ENCODE measurements around the gene F8. TPM values are rescaled to one million over a fixed set of nuclear protein-coding genes. Genes with fewer than 3 reads are reported as not detected.

F8 gene
- total RNA-seq, 2 donors from 2014 or later: 5.5 to 6.0 TPM

- Mint-ChIP-seq H3K4me1 (peaks cover 7% of the 10 kb centered on the region), H3K27ac (no peak overlapping the region), H3K4me3 (no peak overlapping the region), H3K27me3 (ENCODE audit: insufficient read depth) (no peaks in the 10 kb centered on the region), H3K36me3 (ENCODE audit: low read depth) (peaks cover 4% of the 10 kb centered on the region), H3K9me3 (peaks cover 53% of the 10 kb centered on the region)
- no peak overlapping the region for H3K9ac ChIP-seq (ENCODE audit: extremely low read depth, low read length, poor library complexity, severe bottlenecking)
- no peak overlapping the region for H3K4me3 ChIP-seq (ENCODE audit: low read length)
- H3K27me3 ChIP-seq (ENCODE audit: control insufficient read depth, insufficient read depth, low read length, poor library complexity, severe bottlenecking): no peaks in the 10 kb centered on the region
- no peak for TF ChIP-seq CTCF (conservative IDR thresholded peaks at IDR 0.05)
- H3K9me3 ChIP-seq (ENCODE audit: control insufficient read depth, low read length): no peaks in the 10 kb centered on the region
- WGBS, 2 experiments (ENCODE audit: insufficient coverage in 1 of 2, insufficient read length in 1 of 2): 80 to 97% methylated on average over 2 to 6 of the region's 7 CpGs
- H3K36me3 ChIP-seq (ENCODE audit: control insufficient read depth, insufficient read depth, low read length): no peaks in the 10 kb centered on the region
- no peaks in the 10 kb centered on the region for H3K4me1 ChIP-seq (ENCODE audit: control insufficient read depth, insufficient read depth, low read length)
- DNase-seq: no peak
- H3K27ac ChIP-seq (ENCODE audit: low read depth, low read length): no peak overlapping the region
Observed at GRCh38 chrX:154793084-154793795, 229.3 kb downstream of the F8 start.

- Histone ChIP-seq H3K27me3 (ENCODE audit: control insufficient read depth, insufficient read depth, low read length, poor library complexity, severe bottlenecking) (no peaks in the 10 kb centered on the region), H3K4me1 (ENCODE audit: control insufficient read depth, insufficient read depth, low read length) (no peaks in the 10 kb centered on the region), H3K27ac (ENCODE audit: low read depth, low read length) (no peak overlapping the region), H3K9ac (ENCODE audit: extremely low read depth, low read length, poor library complexity, severe bottlenecking) (no peak overlapping the region), H3K36me3 (ENCODE audit: control insufficient read depth, insufficient read depth, low read length) (no peaks in the 10 kb centered on the region), H3K4me3 (ENCODE audit: low read length) (no peak overlapping the region), H3K9me3 (ENCODE audit: control insufficient read depth, low read length) (no peaks in the 10 kb centered on the region)
- WGBS, 2 experiments (ENCODE audit: insufficient coverage in 1 of 2, insufficient read length in 1 of 2): 93 to 97% methylated on average over 4 to 8 of the region's 8 CpGs
- TF ChIP-seq CTCF (conservative IDR thresholded peaks at IDR 0.05): no peak
- Mint-ChIP-seq H3K4me1 (peaks cover 3% of the 10 kb centered on the region), H3K9me3 (peaks cover 58% of the 10 kb centered on the region), H3K27ac (no peak overlapping the region), H3K4me3 (no peak overlapping the region), H3K27me3 (ENCODE audit: insufficient read depth) (no peaks in the 10 kb centered on the region), H3K36me3 (ENCODE audit: low read depth) (peaks cover 4% of the 10 kb centered on the region)
- DNase-seq: no peak
Observed at GRCh38 chrX:154791939-154792338, 230.6 kb downstream of the F8 start.

- H3K9me3 ChIP-seq (ENCODE audit: control insufficient read depth, low read length): no peaks in the 10 kb centered on the region
Observed at GRCh38 chrX:154791467-154791866, 231.1 kb downstream of the F8 start.

More at GRCh38 chrX:154791467-154791866, 231.1 kb downstream of the F8 start:
- Histone ChIP-seq H3K9ac (ENCODE audit: extremely low read depth, low read length, poor library complexity, severe bottlenecking) (no peak overlapping the region), H3K4me1 (ENCODE audit: control insufficient read depth, insufficient read depth, low read length) (no peaks in the 10 kb centered on the region), H3K27me3 (ENCODE audit: control insufficient read depth, insufficient read depth, low read length, poor library complexity, severe bottlenecking) (no peaks in the 10 kb centered on the region), H3K27ac (ENCODE audit: low read depth, low read length) (no peak overlapping the region), H3K4me3 (ENCODE audit: low read length) (no peak overlapping the region), H3K36me3 (ENCODE audit: control insufficient read depth, insufficient read depth, low read length) (no peaks in the 10 kb centered on the region)
- Mint-ChIP-seq H3K4me3 (no peak overlapping the region), H3K27me3 (ENCODE audit: insufficient read depth) (no peaks in the 10 kb centered on the region), H3K27ac (no peak overlapping the region), H3K9me3 (peaks cover 57% of the 10 kb centered on the region), H3K36me3 (ENCODE audit: low read depth) (peaks cover 4% of the 10 kb centered on the region), H3K4me1 (peaks cover under 1% of the 10 kb centered on the region)
- no peak for DNase-seq
- TF ChIP-seq CTCF (conservative IDR thresholded peaks at IDR 0.05): no peak
- 66% methylated on average over 4 of the region's 4 CpGs; no CpG with 5 or more reads in 1 of the 2 experiments for WGBS, 2 experiments (ENCODE audit: insufficient coverage in 1 of 2, insufficient read length in 1 of 2)

Small RNA genes lying within 50 kb of the gene (microRNA-seq; reads per million reads assigned to microRNA genes)
- gene MIR1184-1 (ENCODE audit: borderline microRNAs expressed): not detected

Other genes starting within 250 kb of the F8 start
- 10 to 100 TPM; 13.7 to 15.7 TPM for gene MPP1, start 217.2 kb downstream of the F8 start, total RNA-seq
- not detected for gene SMIM9, start 188.1 kb downstream of the F8 start, total RNA-seq
- 10 to 100 TPM; 23.2 to 27.7 TPM for gene F8A1, start 136.4 kb downstream of the F8 start, total RNA-seq
- gene FUNDC2, start 4.1 kb upstream of the F8 start, total RNA-seq: 10 to 100 TPM; 68.3 to 71.4 TPM
- gene CMC4, start 48.4 kb upstream of the F8 start, total RNA-seq: 1 to 10 TPM; 5.2 to 8.3 TPM
- gene MTCP1, start 48.4 kb upstream of the F8 start, total RNA-seq: 10 to 100 TPM; 12.6 to 17.4 TPM
- gene BRCC3, start 48.8 kb upstream of the F8 start, total RNA-seq: 10 to 100 TPM; 21.9 to 22.8 TPM
- 10 to 100 TPM; 83.5 to 97.0 TPM for gene VBP1, start 193.7 kb upstream of the F8 start, total RNA-seq
- 1 to 10 TPM; 3.7 to 5.1 TPM for gene RAB39B, start 241.8 kb upstream of the F8 start, total RNA-seq